HG03039 (cell line): ENCODE data around the gene BUB1B.

Experiments used
- ATAC-seq: cut with Tn5 transposase; IDR thresholded peaks from one replicate; pipeline ENCODE4 v1.9.1; 2021; ENCODE audit warnings: mild to moderate bottlenecking, moderate library complexity; ENCODE audit not compliant: unreplicated experiment

Gene BUB1B

DNA sequence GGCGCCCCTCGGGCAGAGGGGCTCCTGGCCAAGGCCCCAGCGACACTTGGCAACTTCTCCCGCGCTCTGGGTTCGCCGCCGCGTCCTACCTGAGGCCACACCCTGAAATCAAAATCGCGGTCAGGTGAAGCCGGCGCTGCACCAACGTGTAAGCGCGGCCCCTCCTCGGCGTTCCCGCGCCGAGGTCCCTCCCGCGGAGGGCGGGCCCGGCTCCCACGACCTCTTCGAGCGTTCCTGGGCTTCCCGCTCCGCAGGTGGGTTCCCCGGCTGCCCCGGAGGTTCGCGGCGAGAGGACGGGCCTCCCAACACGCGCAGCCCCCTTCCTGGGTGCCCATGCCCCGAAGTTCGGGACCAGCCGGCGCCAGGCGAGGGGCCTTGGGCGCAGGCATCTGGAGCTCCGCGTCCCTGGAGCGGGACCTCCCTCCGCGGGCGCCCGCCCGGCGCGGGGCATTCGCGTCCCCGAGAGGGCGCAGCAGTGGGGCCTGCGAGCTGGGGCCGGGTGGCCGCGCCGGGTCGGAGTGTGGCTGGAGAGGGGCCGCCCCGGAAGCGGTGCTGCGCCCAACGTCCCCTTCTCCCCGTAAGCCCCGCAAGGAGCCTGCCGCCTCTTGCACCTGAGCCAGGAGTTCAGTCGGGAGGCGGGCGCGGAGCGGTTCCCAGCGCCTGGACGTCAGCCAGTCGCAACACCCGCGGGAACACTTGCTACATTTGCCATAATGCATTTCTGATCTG is 91.7 kb downstream of the BUB1B start:
- no peak for ATAC-seq

DNA sequence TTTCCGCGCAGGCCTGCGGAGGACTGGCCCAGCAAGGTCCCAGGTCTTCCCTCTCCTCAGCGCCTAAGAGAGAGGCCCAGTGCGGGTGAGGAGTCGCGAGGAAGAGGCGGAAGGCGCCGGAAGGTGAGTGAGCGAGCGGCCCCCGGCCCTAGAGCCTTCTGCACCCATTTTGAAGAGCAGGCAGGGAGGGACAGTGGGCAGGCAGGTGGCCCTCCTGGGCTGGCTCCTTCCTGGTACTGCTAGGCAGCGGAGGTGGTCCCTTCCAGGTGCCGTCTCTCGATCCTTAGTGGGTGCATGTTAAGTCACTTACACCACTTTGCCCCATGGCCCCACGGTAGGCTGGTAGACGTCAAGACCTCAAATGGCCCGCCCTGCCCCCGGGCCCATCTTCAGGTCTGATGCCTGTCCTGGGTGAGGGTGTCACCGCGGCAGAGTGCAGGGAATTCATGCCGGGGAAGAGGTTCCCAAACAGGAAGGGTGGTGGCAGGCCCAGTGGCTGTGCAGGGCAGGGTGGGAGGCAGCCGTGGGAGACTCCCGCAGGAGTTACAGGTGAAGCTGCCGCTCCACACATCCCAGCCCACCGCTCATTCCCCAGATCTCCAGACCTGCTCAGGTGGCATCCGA is 92.4 kb downstream of the BUB1B start:
- ATAC-seq, result no peak

GRCh38 chr15:40254452-40254851 is 93.6 kb downstream of the BUB1B start:
- ATAC-seq, result no peak

- no peak for ATAC-seq
These were observed 94.2 kb downstream of the BUB1B start for GRCh38 chr15:40255033-40255432.

- ATAC-seq, result no peak
These were observed 95.9 kb downstream of the BUB1B start for GRCh38 chr15:40256638-40257235.

DNA sequence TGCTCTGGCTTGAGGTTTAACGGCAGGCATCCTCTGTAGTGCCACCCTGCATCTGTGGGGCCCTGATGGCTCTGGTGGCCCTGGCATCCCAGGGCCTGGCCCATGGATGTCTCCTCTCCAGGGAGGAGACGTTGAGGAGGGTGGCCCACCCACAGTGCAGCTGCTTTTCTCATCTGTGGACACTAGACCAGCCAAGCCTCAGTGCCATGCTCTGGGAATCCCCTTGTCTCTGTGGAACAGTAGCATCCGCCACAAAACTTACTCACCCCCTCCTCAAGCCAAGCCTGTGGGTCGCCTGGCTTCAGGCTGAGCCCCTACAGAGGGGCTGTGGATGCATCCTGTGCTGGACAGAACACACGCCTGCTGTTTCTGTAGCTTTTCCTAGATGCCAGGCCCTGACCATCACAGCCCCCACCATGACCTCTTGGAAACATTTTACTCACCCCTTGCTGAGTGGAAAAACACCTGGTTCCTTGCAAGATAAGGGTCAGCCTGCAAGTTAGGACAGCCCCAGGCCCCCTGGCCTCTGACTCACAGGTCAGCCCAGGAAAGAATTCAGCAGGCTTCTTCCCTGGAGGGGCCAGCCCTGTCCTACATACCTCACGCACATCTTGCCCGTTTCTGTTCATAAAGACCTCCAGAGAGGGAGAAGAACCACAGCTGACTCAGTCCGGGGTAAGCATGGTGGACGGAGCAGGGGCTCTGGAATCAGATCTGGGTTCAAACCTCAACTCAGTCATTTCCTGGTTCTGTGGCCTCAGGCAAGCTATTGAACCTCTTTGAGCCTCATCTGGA is 97.0 kb downstream of the BUB1B start:
- no peak for ATAC-seq

GRCh38 chr15:40258544-40258943 is 97.7 kb downstream of the BUB1B start:
- no peak for ATAC-seq

DNA sequence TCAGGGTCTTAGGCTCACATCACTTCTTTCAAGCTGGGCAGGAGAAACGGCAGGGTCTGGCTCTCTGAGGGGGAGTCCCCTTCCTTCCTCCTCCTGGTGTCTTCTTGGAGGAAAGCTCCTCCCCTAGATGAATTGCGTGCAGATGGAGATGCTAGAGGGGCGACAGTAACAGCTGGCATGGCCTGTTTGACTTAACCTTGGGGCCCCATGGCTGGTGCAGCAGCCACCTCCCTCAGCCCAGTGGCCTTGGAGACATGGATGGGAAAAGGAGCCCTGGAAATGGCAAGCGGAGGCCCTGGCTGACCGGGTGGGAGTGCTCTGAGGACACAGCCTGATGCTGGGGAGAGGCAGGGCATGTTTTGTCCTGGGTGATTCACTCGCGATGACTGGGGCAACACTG is 98.2 kb downstream of the BUB1B start:
- ATAC-seq, result no peak

GRCh38 chr15:40263024-40263754 is 102.3 kb downstream of the BUB1B start:
- no peak for ATAC-seq

DNA sequence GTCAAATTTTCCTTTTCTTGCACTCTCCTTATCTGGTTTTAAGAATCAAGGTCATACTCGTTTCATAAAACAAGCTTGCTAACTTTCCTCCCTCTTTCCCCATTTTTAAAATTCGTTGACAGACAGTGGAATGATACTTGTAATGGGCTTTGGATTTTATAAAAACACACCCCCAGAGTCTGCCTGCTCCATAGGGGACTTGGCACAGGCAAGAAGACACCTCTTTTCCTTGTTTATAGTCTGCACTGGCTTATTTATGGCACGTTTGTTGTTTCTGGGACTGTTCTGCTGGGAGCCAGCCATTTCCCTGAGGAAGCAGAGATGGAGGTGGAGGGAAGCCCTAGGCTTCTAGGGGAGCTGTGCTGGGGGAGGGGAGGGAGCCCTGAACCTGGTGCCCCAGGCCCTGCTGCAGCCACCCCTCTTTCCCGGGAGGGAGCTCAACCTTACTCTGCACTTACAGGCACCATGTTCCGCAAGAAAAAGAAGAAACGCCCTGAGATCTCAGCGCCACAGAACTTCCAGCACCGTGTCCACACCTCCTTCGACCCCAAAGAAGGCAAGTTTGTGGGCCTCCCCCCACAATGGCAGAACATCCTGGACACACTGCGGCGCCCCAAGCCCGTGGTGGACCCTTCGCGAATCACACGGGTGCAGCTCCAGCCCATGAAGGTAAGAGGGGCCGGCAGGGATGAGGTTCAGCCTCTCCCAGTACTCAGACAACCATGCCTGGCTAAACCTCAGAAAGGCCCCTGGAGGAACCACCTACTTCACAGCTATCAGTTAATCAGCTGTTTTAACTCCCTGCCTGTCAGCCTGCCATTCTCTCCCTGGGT is 103.7 kb downstream of the BUB1B start:
- no peak for ATAC-seq

DNA sequence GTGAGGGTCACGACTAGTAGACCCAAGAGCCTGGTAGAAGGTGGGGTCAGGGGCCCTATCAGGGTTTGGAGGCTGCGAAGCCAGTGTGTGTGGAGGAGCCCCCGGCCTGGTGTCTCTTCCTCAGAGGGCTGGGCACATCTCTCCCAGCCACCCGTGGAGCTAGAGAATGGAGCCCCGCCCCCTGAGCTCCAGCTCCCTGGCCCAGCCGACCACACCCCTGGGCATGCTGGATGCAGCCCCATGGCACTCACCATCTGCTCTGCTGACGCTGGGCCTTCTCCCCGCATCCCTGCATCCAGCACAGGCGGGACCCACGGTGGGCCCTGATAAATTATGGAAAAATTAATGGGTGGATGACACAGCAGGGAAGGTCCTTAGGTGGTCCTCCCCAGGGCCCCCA is 104.5 kb downstream of the BUB1B start:
- ATAC-seq, result no peak

- ATAC-seq, result no peak
These were observed 105.0 kb downstream of the BUB1B start for GRCh38 chr15:40265875-40266274.

- ATAC-seq, result no peak
These were observed 106.0 kb downstream of the BUB1B start for GRCh38 chr15:40266828-40267304.

DNA sequence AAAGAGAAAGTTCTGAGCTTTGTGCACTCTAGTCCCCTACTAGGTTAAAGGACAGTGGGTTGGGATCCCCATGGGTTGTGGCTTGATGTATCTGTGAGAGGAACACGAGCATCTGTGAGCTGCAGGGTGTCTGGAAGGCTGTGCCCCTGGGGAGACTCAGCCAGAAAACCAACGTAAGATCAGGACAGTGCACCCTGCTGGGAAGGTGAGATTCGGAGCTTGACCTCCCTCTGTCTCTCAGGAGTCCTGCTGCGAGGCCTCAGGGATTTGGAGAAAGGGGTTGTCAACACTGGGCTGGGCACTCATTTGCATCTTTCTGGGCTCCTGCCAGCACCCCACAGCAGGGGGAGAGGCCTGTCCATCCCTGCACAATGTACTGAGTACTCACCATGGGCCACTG is 106.8 kb downstream of the BUB1B start:
- ATAC-seq, result no peak

DNA sequence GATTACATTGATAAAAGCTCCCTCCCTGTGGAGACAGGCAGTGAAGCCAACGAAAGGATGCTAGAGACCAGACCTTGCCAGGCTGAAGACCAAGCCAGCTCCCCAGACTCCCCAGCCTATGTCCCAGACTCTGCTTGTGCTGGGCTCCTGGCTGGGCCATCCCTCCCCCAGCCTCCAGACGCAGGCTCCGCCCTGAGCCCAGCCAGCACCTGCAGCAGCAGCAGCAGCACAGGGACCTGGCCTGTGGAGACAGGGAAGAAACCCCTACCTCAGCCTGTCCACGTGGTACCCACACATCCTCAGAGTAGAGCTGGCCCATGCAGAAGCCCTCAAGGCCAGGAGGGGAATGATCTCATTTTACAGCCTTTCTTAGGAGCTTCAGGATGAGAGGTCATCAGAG is 108.7 kb downstream of the BUB1B start:
- no peak for ATAC-seq

DNA sequence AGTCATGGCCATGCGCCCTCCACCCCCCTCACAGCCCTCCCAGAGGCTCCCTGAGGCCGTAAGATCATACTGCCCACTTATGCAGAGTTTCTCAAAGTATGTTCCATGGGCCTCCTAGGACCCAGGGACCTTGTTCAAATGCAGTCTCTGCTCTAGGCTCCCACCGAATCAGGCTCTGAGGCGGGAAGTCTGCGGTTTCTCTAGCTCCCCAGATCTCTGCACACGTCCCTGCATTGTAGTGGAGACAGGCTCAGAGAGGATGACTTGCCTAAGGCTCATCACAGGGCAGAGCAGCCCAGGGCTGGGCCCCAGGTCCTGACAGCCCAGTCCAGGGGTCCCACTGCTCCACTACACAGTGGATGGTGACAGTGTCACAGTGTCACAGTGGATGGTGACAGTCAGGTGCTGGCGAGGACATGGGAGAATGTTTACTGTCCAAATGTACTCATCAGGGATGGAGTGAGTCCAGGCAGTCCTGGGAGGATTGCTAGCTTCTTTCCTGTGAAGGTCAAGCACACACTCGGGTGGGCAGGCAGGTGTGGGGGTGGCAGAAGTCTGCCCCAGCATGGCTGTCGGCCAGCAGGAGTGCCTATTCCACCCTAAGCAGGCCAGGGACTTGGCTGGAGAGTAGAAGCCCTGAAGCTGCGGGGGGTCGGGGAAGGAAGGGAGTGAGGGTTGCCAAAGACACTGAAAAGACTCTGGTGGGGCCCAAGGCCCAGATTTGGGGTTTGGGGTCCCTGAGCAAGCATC is 109.6 kb downstream of the BUB1B start:
- ATAC-seq, result no peak
